ENCODE results near the gene HCAR2.
"Not testable (repeated sequence)": the region's sequence is repeated elsewhere in the genome, so short reads cannot be mapped to it uniquely, and the experiment has no call there.

HCAR2 gene

DNA sequence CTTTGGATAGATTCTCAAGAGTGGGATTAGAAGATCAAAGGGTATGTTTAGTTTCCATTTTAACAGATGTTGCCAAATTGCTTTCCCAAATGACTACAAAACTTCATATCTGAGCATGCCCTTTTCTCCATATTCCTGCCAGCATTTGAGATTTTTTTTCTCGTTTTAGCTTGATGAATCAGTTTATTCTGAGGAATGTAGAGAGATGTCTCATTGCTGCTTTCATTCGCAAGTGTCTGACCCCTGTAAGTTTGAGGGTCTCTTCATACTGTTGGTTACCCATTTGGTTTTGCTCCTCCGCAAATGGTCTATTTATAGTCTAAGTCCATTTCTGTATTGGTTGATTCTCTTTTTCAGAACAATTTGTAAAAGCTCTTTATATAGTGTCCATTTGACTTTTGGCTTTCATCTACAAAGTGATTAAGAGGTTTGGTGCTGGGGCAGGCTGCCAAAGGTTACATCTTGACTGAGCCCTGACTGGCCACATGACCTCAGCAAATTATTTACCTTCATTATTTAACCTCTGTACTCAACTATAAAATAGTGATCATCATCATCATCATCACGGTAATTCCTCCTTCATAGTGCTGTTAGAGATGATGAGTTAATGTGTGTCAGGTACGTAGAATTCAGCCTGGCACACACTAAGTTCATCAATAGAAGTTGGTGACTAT, 33.6 kb downstream of the HCAR2 start:
- in situ Hi-C loops (cut with MboI; ENCODE audit: low sequenced_read_pairs) = no loop called here

DNA sequence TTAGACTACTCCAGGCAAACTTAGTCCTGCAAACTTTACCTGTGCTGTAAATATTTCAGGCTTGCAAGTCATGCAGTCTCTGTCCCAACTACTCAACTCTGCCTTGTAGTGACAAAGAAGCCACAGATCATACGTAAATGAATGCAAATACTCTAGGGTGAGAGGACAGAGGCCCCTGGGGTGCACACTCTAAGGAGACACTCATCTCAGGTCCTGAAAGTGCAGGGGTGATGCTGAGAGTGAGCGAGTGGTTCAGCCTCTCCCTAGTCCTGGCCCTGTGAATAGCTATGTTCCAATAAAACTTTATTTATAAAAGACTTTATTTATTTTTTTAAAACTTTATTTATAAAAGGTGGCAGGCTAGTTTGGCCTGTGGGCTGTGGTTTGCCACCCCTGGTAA, 34.9 kb downstream of the HCAR2 start:
- in situ Hi-C loops (cut with MboI; ENCODE audit: low sequenced_read_pairs) = no loop called here

DNA sequence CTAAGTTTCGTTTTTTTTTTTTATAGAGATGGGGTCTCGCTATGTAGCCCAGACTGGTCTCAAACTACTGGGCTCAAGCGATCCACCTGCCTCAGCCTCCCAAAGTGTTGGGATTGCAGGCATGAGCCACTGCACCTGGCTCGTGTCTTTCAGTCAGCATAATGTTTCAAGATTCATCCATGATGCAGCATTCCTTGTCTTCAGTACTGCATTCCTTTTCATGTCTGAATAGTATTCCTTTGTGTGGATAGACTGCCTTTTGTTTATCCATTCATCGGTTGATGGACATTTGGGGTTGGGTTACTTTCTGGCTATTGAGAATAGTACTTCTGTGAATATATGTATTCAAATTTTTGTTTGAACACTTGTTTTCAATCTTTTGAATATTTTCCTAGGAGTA, 37.4 kb downstream of the HCAR2 start:
- in situ Hi-C loops (cut with MboI; ENCODE audit: low sequenced_read_pairs) = no loop called here

DNA sequence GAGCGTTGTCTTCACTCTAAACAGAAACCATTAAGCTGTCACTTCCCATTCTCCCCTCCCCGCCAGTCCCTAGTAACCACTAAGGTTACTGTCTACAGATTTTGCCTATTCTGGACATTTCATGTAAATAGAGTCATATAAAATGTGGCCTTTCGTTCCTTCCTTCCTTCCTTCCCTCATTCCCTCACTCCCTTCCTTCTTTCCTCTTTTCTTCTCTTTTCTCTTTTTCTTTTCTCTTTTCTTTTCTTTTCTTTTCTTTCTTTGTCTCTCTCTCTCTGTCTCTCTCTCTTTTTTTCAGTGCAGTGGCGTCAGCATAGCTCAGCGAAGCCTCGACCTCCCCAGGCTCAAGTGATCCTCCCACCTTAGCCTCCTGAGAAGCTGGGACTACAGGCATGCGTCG, 37.8 kb downstream of the HCAR2 start:
- in situ Hi-C loops (cut with MboI; ENCODE audit: low sequenced_read_pairs) = no loop called here

DNA sequence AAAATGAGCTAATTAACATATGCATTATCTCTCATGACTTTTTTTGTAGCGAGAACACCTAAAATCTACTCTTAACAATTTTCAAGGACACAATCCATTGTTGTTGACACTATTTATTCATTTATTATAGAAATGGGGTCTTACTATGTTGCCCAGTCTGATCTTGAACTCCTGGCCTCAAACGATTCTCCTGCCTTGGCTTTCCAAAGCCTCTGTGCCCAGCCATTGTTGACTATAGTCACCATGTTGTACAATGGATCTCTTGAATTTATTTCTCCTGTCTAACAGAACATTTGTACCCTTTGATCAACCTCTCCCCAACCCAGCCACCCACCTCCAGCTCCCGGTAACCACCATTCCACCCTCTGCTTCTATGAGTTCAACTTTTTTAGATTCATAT, 41.2 kb downstream of the HCAR2 start:
- in situ Hi-C loops (cut with MboI; ENCODE audit: low sequenced_read_pairs) = no loop called here

DNA sequence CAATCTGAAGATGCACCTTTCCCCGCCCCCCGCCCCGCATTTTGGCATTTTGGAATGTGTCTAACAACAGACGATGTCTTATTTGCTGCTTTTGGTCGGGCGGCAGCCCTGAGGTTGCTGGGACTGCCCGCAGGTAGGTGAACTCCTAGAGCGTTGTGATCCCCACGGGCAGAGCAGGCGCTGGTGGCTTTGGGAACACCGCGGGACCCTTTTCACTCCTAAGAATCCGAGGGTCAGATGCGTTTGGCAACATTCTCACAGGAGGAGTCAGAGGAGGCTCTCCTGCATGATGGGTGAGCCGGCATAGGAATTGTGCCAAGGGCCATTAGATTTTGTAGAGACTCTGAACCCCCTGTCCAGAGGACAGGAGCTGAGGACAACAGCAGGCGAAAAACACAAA, 41.9 kb downstream of the HCAR2 start:
- in situ Hi-C loops (cut with MboI; ENCODE audit: low sequenced_read_pairs) = no loop called here

DNA sequence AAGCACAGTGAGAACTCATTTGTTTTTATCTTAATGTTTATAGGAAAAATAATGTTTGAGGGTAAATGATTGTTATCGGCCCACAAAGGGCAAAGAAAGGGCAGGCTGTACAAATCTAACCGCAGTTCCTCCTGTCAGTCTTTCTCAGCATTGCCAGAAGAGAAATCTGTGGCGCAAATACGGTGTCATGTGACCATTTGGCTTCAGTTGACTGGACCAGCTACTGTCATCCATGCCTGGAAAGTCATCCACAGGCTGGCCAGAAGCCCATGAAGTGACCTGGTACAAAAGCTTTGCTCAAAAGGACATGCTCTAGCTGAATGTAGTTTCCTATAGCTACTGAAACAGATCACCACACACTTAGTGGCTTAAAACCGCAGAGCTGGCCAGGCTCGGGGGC, 43.6 kb downstream of the HCAR2 start:
- in situ Hi-C loops (cut with MboI; ENCODE audit: low sequenced_read_pairs) = no loop called here

DNA sequence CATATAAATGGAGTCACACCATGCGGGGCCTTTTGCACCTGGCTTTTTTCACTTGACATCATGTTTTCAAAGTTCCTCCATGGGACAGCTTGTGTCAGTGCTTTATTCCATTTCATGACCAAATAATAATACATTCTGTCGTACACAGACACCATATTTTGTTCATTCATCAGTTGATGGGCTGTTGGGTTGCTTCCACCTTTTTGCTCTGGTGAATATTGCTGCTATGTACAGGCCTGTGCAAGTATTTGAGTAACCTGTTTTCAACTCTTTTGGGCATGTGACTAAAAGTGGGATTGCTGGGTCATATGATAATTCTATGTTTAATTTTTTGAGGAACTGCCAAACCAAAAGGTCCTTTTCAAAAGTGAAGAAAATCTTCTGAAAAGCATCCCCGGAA, 46.9 kb downstream of the HCAR2 start:
- in situ Hi-C loops (cut with MboI; ENCODE audit: low sequenced_read_pairs) = no loop called here

DNA sequence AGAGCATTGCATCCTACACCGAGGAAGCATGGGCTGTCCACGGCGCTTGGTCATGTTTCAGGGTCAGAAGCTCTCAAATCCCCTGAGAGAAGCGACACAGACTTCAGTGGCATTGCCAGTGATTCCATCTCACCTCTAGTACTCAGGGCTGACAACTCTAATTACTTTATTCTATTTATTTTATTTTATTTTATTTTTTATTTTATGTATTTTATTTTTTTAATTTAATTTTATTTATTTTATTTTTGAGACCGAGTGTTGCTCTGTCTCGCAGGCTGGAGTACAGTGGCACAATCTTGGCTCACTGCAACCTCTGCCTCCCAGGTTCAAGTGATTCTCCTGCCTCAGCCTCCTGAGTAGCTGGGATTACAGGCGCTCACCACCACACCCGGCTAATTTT, 49.9 kb downstream of the HCAR2 start:
- in situ Hi-C loops (cut with MboI; ENCODE audit: low sequenced_read_pairs) = not testable (repeated sequence)

DNA sequence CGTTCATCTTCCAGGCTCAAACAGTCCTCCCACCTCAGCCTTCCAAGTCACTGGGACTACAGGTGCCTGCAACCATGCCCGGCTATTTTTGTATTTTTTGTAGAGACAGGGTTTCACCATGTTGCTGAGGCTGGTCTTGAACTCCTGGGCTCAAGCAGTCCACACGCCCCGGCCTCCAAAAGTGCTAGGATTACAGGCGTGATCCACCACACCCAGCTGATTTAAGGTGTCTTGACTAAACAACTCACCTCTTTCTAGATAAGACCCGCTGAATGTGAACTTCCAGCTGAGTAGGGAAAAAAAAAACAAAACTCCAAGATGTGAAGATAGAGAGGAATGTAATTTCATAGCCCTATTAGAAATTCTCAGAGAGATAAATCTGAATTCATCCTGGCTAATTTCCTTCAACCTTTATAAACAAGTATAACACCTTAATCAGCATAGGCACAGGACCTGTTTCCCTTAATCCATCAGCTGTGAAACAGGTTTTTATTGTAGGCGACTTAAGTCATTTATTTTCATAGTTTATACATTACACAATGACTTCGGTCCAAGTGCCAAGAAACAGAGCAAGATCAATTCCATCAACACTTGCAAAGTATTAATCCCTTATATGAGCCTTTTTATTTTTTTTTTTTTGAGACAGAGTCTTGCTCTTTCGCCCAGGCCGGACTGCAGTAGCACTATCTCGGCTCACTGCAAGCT, 51.5 kb downstream of the HCAR2 start:
- in situ Hi-C loops (cut with MboI; ENCODE audit: low sequenced_read_pairs) = no loop called here
